PC-3 (cell line): ENCODE measurements around the gene POLR1E. TPM values are rescaled to one million over a fixed set of nuclear protein-coding genes. Genes with fewer than 3 reads are reported as not detected.

Source experiments
- ATAC-seq: fragments of 200-7000 bp; cut with Tn5 transposase; 2 replicates; pipeline ENCODE4 v1.9.1; 2020; ENCODE audit warnings: mild to moderate bottlenecking, moderate library complexity
- BruUV-seq: library from RNA; stranded (reverse); fragments of 400-500 nt; replicated peaks from 2 replicates; lab custom pipeline; 2021; lab: Mats Ljungman, UMichigan
- CTCF ChIA-PET: fragments of 300-600 bp; sonication (Branson Sonifier 250); formaldehyde crosslinking; loops from one replicate; lab custom pipeline; 2022; ENCODE audit warnings: antibody characterized with exemption; lab: Charles Lee
- POLR2A ChIA-PET: fragments of 300-600 bp; sonication (Branson Sonifier 250); formaldehyde crosslinking; loops from one replicate; lab custom pipeline; 2022; ENCODE audit warnings: antibody characterized with exemption; ENCODE audit not compliant: unreplicated experiment; lab: Charles Lee
- DNase-seq: peaks from one replicate; pipeline ENCODE4 v3.0.0-alpha.2; 2015
- H2AFZ ChIP-seq: fragments of 300-600 bp; sonication (generic); 2 replicates; pipeline ENCODE4 v1.6.0; 2016; ENCODE audit warnings: antibody characterized with exemption, low read length
- H3F3A ChIP-seq: fragments of 300-600 bp; sonication (generic); one replicate; pipeline ENCODE4 v1.6.0; 2017; ENCODE audit warnings: antibody characterized with exemption, low read length, control low read depth, mild to moderate bottlenecking; ENCODE audit not compliant: unreplicated experiment
- H3K27ac ChIP-seq: fragments of 300-600 bp; sonication (generic); 2 replicates; pipeline ENCODE4 v1.5.1; 2016; ENCODE audit warnings: mild to moderate bottlenecking, low read length
- H3K27me3 ChIP-seq: fragments of 300-600 bp; sonication (generic); 2 replicates; pipeline ENCODE4 v1.6.1; 2016; ENCODE audit warnings: low read length, mixed read lengths
- H3K36me3 ChIP-seq: fragments of 300-600 bp; sonication (generic); 2 replicates; pipeline ENCODE4 v1.6.1; 2016; ENCODE audit warnings: low read depth, mixed run types, low read length, mixed read lengths
- H3K4me1 ChIP-seq: fragments of 300-600 bp; sonication (generic); 2 replicates; pipeline ENCODE4 v1.5.1; 2016; ENCODE audit warnings: low read length; ENCODE audit not compliant: insufficient read depth
- H3K4me2 ChIP-seq: fragments of 300-600 bp; sonication (generic); 2 replicates; pipeline ENCODE4 v1.6.0; 2016; ENCODE audit warnings: low read length
- H3K4me3 ChIP-seq: fragments of 300-600 bp; sonication (generic); 2 replicates; pipeline ENCODE4 v1.5.1; 2016; ENCODE audit warnings: mild to moderate bottlenecking, low read length, mixed read lengths
- H3K79me2 ChIP-seq: fragments of 300-600 bp; sonication (generic); 2 replicates; pipeline ENCODE4 v1.6.1; 2017; ENCODE audit warnings: low read length, mixed read lengths
- H3K9ac ChIP-seq: fragments of 300-600 bp; sonication (generic); 2 replicates; pipeline ENCODE4 v1.6.0; 2016; ENCODE audit warnings: mild to moderate bottlenecking, low read length
- H3K9me2 ChIP-seq: fragments of 300-600 bp; sonication (generic); replicated peaks from 2 replicates; pipeline ENCODE4 v1.6.1; 2016; ENCODE audit warnings: mixed run types, low read length, mixed read lengths
- H3K9me3 ChIP-seq: fragments of 300-600 bp; sonication (generic); 2 replicates; pipeline ENCODE4 v1.6.1; 2016; ENCODE audit warnings: low read length, mixed read lengths
- H4K20me1 ChIP-seq: fragments of 300-600 bp; sonication (generic); 2 replicates; pipeline ENCODE4 v1.6.1; 2016; ENCODE audit warnings: low read length, mixed read lengths
- EZH2 ChIP-seq: fragments of 300-600 bp; sonication (generic); IDR thresholded peaks from one replicate; pipeline ENCODE4 v1.6.1; 2017; ENCODE audit warnings: antibody characterized with exemption, mild to moderate bottlenecking, low read length; ENCODE audit not compliant: unreplicated experiment
- EZH2phosphoT487 ChIP-seq: fragments of 300-600 bp; sonication (generic); IDR thresholded peaks from 2 replicates; pipeline ENCODE4 v1.6.1; 2018; ENCODE audit warnings: mild to moderate bottlenecking, antibody characterized with exemption, low read length, borderline replicate concordance
- intact Hi-C: fragments of 100-400 bp; cut with micrococcal nuclease; formaldehyde crosslinking; loops from 2 replicates; pipeline ENCODE4 v1.9.0; 2023
- total RNA-seq: library from RNA; depleted of rRNA; stranded (reverse); fragments of >200 nt; gene quantifications from 2 replicates; pipeline ENCODE4 v1.2.3, GENCODE V29; 2014
- TF ChIP-seq, protein P1 (sequence below): fragments of 300-600 bp; sonication (generic); conservative IDR thresholded peaks from 2 replicates; pipeline ENCODE4 v1.5.1; 2017; ENCODE audit warnings: antibody characterized with exemption, low read depth, mild to moderate bottlenecking, low read length

The POLR1E gene
- total RNA-seq, 1 experiment from 2014 or later, result 37.2 TPM

DNA sequence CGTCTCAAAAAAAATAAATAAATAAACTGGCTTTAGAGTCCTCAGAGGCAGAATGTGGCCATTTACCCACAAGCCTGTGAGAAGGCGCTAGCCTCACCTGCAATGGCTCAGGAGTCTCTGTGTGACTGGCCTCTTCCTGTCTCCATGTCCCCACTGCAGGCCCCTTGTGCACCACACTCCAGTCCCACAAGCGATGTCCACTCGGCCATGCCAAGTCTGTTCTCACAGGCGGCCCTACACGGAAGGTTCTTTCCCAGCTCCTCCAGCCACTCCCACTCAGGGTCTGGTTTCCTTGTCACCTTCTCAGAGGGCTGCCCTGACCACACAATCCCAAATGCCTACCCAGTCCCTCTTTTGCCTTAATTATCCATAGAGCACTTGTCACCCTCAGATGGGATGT, 38.2 kb downstream of the POLR1E start:
- H3K4me2 ChIP-seq, result no peak overlapping the region
- intact Hi-C loops, result no loop called here
- H3K79me2 ChIP-seq, result no peaks in the 10 kb centered on the region
- no peak overlapping the region for H3K27ac ChIP-seq
- H2AFZ ChIP-seq, result no peak overlapping the region
- H3K9ac ChIP-seq, result no peak overlapping the region
- H3K9me2 ChIP-seq, result no peaks in the 10 kb centered on the region
- no peak for DNase-seq
- H3K36me3 ChIP-seq, result no peaks in the 10 kb centered on the region
- no TSS peak for BruUV-seq
- H3K4me1 ChIP-seq, result no peaks in the 10 kb centered on the region
- H3K27me3 ChIP-seq, result no peaks in the 10 kb centered on the region
- CTCF ChIA-PET, result no interaction called here
- no peaks in the 10 kb centered on the region for H3F3A ChIP-seq
- H4K20me1 ChIP-seq, result no peaks in the 10 kb centered on the region
- TF ChIP-seq EZH2, result no peak
- TF ChIP-seq EZH2phosphoT487, result no peak
- TF ChIP-seq, protein P1, sequence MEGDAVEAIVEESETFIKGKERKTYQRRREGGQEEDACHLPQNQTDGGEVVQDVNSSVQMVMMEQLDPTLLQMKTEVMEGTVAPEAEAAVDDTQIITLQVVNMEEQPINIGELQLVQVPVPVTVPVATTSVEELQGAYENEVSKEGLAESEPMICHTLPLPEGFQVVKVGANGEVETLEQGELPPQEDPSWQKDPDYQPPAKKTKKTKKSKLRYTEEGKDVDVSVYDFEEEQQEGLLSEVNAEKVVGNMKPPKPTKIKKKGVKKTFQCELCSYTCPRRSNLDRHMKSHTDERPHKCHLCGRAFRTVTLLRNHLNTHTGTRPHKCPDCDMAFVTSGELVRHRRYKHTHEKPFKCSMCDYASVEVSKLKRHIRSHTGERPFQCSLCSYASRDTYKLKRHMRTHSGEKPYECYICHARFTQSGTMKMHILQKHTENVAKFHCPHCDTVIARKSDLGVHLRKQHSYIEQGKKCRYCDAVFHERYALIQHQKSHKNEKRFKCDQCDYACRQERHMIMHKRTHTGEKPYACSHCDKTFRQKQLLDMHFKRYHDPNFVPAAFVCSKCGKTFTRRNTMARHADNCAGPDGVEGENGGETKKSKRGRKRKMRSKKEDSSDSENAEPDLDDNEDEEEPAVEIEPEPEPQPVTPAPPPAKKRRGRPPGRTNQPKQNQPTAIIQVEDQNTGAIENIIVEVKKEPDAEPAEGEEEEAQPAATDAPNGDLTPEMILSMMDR, result no peak
- ATAC-seq, result no peak
- H3K9me3 ChIP-seq, result no peaks in the 10 kb centered on the region
- H3K4me3 ChIP-seq, result no peak overlapping the region
- POLR2A ChIA-PET, result no interaction called here

DNA sequence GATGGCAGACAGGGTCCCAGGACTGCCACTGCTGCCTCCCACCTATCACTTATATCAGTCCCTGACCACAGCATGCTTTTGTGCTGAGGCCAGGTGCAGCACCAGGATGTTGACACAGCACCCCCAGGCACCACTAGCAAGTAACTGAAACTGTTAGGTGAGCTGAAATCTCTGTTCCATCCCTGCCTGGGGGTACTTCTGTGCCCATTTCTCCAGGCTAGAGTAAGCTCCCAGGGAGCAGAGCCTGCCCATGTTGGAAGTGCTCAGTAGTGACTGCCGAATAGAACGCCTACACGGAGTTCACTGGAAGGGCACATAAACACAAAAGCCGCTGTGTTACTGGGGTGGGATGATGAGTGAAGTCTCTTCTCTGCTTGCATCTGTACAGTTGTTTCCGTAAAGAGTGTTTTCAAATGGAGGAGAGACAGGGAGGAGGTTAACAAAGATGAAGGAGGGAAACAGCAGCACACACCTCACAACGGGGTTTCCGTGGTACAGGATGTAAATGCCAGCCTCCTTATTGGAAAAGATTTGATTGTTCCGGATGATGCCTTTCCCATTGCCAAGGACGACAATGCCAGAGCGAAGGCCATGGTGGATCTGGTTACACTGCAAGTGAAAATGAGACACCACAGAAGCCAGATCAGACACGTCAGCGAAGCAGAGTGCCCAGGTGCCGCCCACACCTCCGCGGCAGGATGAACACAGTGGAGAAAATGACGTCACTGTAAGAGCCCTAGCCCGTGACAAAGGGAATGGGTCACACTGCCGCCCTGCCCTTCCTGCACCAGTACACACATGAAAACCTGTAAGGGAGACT, 43.1 kb downstream of the POLR1E start:
- Histone ChIP-seq H3K9me2 (no peaks in the 10 kb centered on the region), H3K4me1 (no peaks in the 10 kb centered on the region), H3K9ac (no peak overlapping the region), H3K4me2 (no peak overlapping the region), H3K9me3 (no peaks in the 10 kb centered on the region), H3K36me3 (no peaks in the 10 kb centered on the region), H3K79me2 (no peaks in the 10 kb centered on the region), H3K4me3 (no peak overlapping the region), H2AFZ (no peak overlapping the region), H3K27me3 (no peaks in the 10 kb centered on the region), H4K20me1 (no peaks in the 10 kb centered on the region), H3F3A (no peaks in the 10 kb centered on the region), H3K27ac (no peak overlapping the region)
- BruUV-seq, result no TSS peak
- ChIA-PET POLR2A (no interaction called here), CTCF (no interaction called here)
- DNase-seq (no peak), ATAC-seq (no peak)
- intact Hi-C loops, result no loop called here
- TF ChIP-seq EZH2 (no peak), EZH2phosphoT487 (no peak)
- TF ChIP-seq, protein P1, result no peak

DNA sequence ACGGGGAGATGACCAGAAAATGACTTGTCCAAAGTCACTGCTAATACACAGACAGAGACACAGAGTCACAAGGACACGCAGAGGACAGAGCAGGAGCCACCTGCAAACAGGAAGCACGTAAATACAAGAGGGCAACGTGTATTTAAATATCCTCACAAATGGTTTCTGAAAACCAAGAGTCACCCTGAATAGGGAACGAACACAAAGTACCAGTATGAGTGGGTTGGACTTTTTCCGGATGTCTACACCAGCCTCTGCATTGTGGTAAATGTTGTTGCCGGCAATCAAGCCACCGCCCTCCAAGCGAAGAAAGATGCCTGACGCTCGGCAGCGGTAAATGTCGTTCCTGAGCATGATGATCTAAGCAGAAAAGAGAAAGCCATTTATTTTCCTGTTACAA, 46.0 kb downstream of the POLR1E start:
- DNase-seq (no peak), ATAC-seq (no peak)
- TF ChIP-seq EZH2 (no peak), EZH2phosphoT487 (no peak)
- TF ChIP-seq, protein P1, result no peak
- CTCF ChIA-PET, result no interaction called here
- intact Hi-C loops, result no loop called here
- H3K36me3 ChIP-seq, result no peaks in the 10 kb centered on the region
- H3K79me2 ChIP-seq, result no peaks in the 10 kb centered on the region
- BruUV-seq, result no TSS peak
- POLR2A ChIA-PET, result no interaction called here
- H3K4me2 ChIP-seq, result no peak overlapping the region
- no peak overlapping the region for H3K9ac ChIP-seq
- no peak overlapping the region for H3K27ac ChIP-seq
- no peak overlapping the region for H3K4me3 ChIP-seq
- no peaks in the 10 kb centered on the region for H3K4me1 ChIP-seq
- no peaks in the 10 kb centered on the region for H3K27me3 ChIP-seq
- H2AFZ ChIP-seq, result no peak overlapping the region
- no peaks in the 10 kb centered on the region for H3K9me2 ChIP-seq
- no peaks in the 10 kb centered on the region for H3F3A ChIP-seq
- H3K9me3 ChIP-seq, result no peaks in the 10 kb centered on the region
- H4K20me1 ChIP-seq, result no peaks in the 10 kb centered on the region
